ENCODE data around the gene DFFB.

DFFB gene

GRCh38 chr1:3824650-3825049 lies 32.6 kb upstream of the DFFB start:
- Histone ChIP-seq H3K4me2 (ENCODE audit: low read depth, low read length, poor library complexity, severe bottlenecking) (no peak overlapping the region), H3F3A (ENCODE audit: low read depth) (no peaks in the 10 kb centered on the region), H4K20me1 (ENCODE audit: insufficient read depth, low read length, poor library complexity, severe bottlenecking) (no peaks in the 10 kb centered on the region), H3K9me3 (ENCODE audit: insufficient read depth, low read depth, low read length) (no peaks in the 10 kb centered on the region), H2AFZ (ENCODE audit: low read length) (no peak overlapping the region), H3K9me2 (replicated peaks; ENCODE audit: low read depth, low read length) (no peaks in the 10 kb centered on the region), H3K36me3 (ENCODE audit: insufficient read depth, low read length) (peaks cover 9% of the 10 kb centered on the region; the same call in 1 of the 2 replicates), H3K9ac (ENCODE audit: low read depth, low read length, poor library complexity, severe bottlenecking) (no peak overlapping the region), H3K27me3 (ENCODE audit: insufficient read depth, low read length, poor library complexity, severe bottlenecking) (no peaks in the 10 kb centered on the region), H3K4me1 (ENCODE audit: insufficient read depth, low read length, poor library complexity, severe bottlenecking) (no peaks in the 10 kb centered on the region), H3K79me2 (ENCODE audit: insufficient read depth, low read length) (no peaks in the 10 kb centered on the region), H3K4me3 (ENCODE audit: low read length, poor library complexity, severe bottlenecking) (no peak overlapping the region)
- no peak for TF ChIP-seq EZH2phosphoT487 (IDR thresholded peaks at IDR 0.05; ENCODE audit: borderline replicate concordance)
- no peak for TF ChIP-seq CTCF (conservative IDR thresholded peaks at IDR 0.05; ENCODE audit: low read length)

DNA sequence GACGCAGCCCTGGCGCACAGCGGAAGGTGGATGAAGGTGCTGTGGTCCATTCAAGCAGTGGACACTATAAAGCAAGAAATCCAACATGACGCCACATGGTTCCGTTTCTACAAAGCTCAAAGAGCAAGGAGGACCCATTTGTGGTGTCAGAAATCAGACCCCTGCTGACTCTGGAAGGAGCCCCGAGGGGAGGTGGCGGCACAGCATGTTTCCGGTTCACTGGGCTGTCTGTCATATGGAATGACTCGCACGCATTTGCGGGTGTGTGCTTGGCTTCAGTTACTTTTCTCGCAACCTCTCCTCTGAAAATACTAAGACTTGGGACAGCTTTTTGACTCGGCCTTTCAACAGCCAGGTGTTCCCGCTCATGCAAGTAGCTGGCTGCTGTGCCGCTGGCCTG lies 31.9 kb upstream of the DFFB start:
- Histone ChIP-seq H4K20me1 (ENCODE audit: insufficient read depth, low read length, poor library complexity, severe bottlenecking) (no peaks in the 10 kb centered on the region), H3K9me2 (replicated peaks; ENCODE audit: low read depth, low read length) (no peaks in the 10 kb centered on the region), H3K36me3 (ENCODE audit: insufficient read depth, low read length) (peaks cover 9% of the 10 kb centered on the region; the same call in 1 of the 2 replicates), H3K4me2 (ENCODE audit: low read depth, low read length, poor library complexity, severe bottlenecking) (no peak overlapping the region), H3F3A (ENCODE audit: low read depth) (no peaks in the 10 kb centered on the region), H3K4me1 (ENCODE audit: insufficient read depth, low read length, poor library complexity, severe bottlenecking) (no peaks in the 10 kb centered on the region), H3K79me2 (ENCODE audit: insufficient read depth, low read length) (no peaks in the 10 kb centered on the region), H3K27me3 (ENCODE audit: insufficient read depth, low read length, poor library complexity, severe bottlenecking) (no peaks in the 10 kb centered on the region), H3K9me3 (ENCODE audit: insufficient read depth, low read depth, low read length) (no peaks in the 10 kb centered on the region), H2AFZ (ENCODE audit: low read length) (no peak overlapping the region), H3K9ac (ENCODE audit: low read depth, low read length, poor library complexity, severe bottlenecking) (no peak overlapping the region), H3K4me3 (ENCODE audit: low read length, poor library complexity, severe bottlenecking) (no peak overlapping the region)
- TF ChIP-seq EZH2phosphoT487 (IDR thresholded peaks at IDR 0.05; ENCODE audit: borderline replicate concordance): no peak
- TF ChIP-seq CTCF (conservative IDR thresholded peaks at IDR 0.05; ENCODE audit: low read length): no peak

DNA sequence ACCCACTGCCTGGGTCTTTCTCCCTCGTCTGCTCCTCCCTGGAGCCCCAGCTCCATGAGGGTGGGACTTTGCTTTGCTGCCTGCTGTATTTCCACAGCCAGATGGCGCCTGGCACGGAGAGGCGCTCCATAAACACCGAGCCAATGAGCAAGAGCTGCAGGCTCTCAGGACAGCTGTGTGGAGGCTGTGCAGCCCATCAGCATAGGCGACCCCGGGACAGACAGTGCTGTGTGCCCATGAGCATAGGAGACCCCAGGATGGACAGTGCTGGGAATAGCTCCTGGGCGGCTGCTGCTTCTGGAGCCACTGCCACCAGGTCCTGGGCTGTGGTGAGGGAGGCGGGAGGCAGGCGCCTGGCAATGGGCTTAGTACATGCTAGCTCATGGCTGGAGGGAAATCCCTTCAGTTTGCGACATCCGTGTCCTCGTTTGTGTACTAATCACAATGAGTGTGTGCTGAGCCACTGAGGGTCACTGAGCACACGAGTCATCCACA lies 29.4 kb upstream of the DFFB start:
- Histone ChIP-seq H3K27me3 (ENCODE audit: insufficient read depth, low read length, poor library complexity, severe bottlenecking) (no peaks in the 10 kb centered on the region), H3K4me3 (ENCODE audit: low read length, poor library complexity, severe bottlenecking) (no peak overlapping the region), H3K79me2 (ENCODE audit: insufficient read depth, low read length) (no peaks in the 10 kb centered on the region), H3K9me3 (ENCODE audit: insufficient read depth, low read depth, low read length) (no peaks in the 10 kb centered on the region), H3K36me3 (ENCODE audit: insufficient read depth, low read length) (peaks cover 9% of the 10 kb centered on the region; the same call in 1 of the 2 replicates), H2AFZ (ENCODE audit: low read length) (no peak overlapping the region), H3F3A (ENCODE audit: low read depth) (no peaks in the 10 kb centered on the region), H3K4me2 (ENCODE audit: low read depth, low read length, poor library complexity, severe bottlenecking) (no peak overlapping the region), H3K9me2 (replicated peaks; ENCODE audit: low read depth, low read length) (no peaks in the 10 kb centered on the region), H4K20me1 (ENCODE audit: insufficient read depth, low read length, poor library complexity, severe bottlenecking) (no peaks in the 10 kb centered on the region), H3K4me1 (ENCODE audit: insufficient read depth, low read length, poor library complexity, severe bottlenecking) (no peaks in the 10 kb centered on the region), H3K9ac (ENCODE audit: low read depth, low read length, poor library complexity, severe bottlenecking) (no peak overlapping the region)
- TF ChIP-seq EZH2phosphoT487 (IDR thresholded peaks at IDR 0.05; ENCODE audit: borderline replicate concordance) (no peak), CTCF (conservative IDR thresholded peaks at IDR 0.05; ENCODE audit: low read length) (no peak)
